ENCODE results near the gene TTC14.

Gene TTC14

DNA sequence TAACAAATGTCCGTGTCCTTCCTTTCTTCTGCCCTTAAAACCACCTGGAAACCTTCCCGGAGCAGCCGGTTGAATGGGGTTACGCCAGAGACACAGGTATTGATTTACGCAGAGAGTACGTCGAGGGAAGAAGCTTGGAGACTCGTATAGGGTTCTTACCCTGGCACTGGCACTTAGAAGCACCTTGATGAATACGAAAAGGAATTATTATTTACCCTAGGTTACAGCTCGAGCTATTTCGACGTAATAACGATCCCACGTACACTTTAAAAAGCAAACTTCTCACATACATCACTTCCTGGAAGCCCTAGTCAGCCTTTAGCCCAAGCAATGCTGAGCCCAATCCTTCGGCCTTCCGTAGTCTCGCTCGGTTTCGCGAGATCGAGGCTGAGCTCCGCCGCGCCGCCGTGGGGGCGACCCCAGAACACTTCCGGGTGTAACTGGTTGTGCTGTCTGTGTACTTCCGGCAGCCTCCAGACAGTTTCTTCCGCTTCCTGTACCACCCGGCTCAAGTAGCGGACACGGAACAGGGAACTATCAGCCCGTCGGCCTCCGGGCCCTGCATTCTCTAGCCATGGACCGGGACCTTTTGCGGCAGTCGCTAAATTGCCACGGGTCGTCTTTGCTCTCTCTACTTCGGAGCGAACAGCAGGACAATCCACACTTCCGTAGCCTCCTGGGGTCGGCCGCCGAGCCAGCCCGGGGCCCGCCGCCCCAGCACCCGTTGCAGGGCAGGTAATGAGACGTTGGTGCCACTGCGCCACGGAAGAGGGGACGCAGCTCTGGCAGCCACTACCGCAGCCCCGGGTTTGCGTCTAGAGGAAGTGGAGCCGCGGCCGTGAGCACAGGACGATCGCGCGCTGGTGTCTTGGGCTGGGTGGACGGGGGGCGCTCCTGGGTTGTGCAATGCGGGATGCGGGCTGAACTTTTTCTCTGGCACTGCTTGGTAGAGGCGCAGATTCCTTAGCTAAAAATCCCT is at the start of gene TTC14:
Gene TTC14, plus strand, starts transcription at position 476 of the 979 bp plus-strand sequence. Its CDS starts 99 bp downstream, at position 575.
- ATAC-seq, result peak; percentile 99
- TF ChIP-seq, protein P1, sequence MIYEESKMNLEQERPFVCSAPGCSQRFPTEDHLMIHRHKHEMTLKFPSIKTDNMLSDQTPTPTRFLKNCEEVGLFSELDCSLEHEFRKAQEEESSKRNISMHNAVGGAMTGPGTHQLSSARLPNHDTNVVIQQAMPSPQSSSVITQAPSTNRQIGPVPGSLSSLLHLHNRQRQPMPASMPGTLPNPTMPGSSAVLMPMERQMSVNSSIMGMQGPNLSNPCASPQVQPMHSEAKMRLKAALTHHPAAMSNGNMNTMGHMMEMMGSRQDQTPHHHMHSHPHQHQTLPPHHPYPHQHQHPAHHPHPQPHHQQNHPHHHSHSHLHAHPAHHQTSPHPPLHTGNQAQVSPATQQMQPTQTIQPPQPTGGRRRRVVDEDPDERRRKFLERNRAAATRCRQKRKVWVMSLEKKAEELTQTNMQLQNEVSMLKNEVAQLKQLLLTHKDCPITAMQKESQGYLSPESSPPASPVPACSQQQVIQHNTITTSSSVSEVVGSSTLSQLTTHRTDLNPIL (CRISPR knock-in tag; IDR thresholded peaks at IDR 0.05; ENCODE audit: low read depth), result no peak
- peak; percentile 81; the same call in 1 of the 2 replicates for TF ChIP-seq ZNF565 (CRISPR knock-in tag; conservative IDR thresholded peaks at IDR 0.05; ENCODE audit: low read depth)
- TF ChIP-seq ZNF8 (CRISPR knock-in tag; IDR thresholded peaks at IDR 0.05), result peak; percentile 6; the same call in 1 of the 2 replicates
- no peak for TF ChIP-seq RARB (CRISPR knock-in tag; IDR thresholded peaks at IDR 0.05)
- no peak for TF ChIP-seq ZC3H10 (CRISPR knock-in tag; IDR thresholded peaks at IDR 0.05)
- no peak; the same call in 1 of the 2 replicates for TF ChIP-seq CSDC2 (CRISPR knock-in tag; IDR thresholded peaks at IDR 0.05)
- no peak for TF ChIP-seq BACH2 (CRISPR knock-in tag; IDR thresholded peaks at IDR 0.05; ENCODE audit: borderline replicate concordance)
- peak; percentile 5; the same call in 1 of the 2 replicates for TF ChIP-seq ZNF70 (CRISPR knock-in tag; IDR thresholded peaks at IDR 0.05)
- TF ChIP-seq POU6F1 (CRISPR knock-in tag; IDR thresholded peaks at IDR 0.05; ENCODE audit: borderline replicate concordance, low read depth), result no peak
- TF ChIP-seq, protein P2, sequence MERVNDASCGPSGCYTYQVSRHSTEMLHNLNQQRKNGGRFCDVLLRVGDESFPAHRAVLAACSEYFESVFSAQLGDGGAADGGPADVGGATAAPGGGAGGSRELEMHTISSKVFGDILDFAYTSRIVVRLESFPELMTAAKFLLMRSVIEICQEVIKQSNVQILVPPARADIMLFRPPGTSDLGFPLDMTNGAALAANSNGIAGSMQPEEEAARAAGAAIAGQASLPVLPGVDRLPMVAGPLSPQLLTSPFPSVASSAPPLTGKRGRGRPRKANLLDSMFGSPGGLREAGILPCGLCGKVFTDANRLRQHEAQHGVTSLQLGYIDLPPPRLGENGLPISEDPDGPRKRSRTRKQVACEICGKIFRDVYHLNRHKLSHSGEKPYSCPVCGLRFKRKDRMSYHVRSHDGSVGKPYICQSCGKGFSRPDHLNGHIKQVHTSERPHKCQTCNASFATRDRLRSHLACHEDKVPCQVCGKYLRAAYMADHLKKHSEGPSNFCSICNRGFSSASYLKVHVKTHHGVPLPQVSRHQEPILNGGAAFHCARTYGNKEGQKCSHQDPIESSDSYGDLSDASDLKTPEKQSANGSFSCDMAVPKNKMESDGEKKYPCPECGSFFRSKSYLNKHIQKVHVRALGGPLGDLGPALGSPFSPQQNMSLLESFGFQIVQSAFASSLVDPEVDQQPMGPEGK (CRISPR knock-in tag; IDR thresholded peaks at IDR 0.05; ENCODE audit: borderline replicate concordance), result peak; percentile 60; the same call in 1 of the 2 replicates
- no peak for TF ChIP-seq GLIS3 (CRISPR knock-in tag; IDR thresholded peaks at IDR 0.05)
- TF ChIP-seq TOX (CRISPR knock-in tag; IDR thresholded peaks at IDR 0.05; ENCODE audit: borderline replicate concordance), result no peak
- TF ChIP-seq PPARA (CRISPR knock-in tag; IDR thresholded peaks at IDR 0.05; ENCODE audit: borderline replicate concordance), result no peak
- no peak for TF ChIP-seq ZFP30 (CRISPR knock-in tag; IDR thresholded peaks at IDR 0.05)
- no peak for TF ChIP-seq CSRNP3 (CRISPR knock-in tag; IDR thresholded peaks at IDR 0.05)
- peak; percentile 67; the same call in 1 of the 2 replicates for TF ChIP-seq ZFP3 (CRISPR knock-in tag; IDR thresholded peaks at IDR 0.05)
- TF ChIP-seq ESRRG (CRISPR knock-in tag; IDR thresholded peaks at IDR 0.05), result no peak
- no peak for TF ChIP-seq ISL1 (CRISPR knock-in tag; IDR thresholded peaks at IDR 0.05)
- no peak for TF ChIP-seq TCF4 (CRISPR knock-in tag; IDR thresholded peaks at IDR 0.05; ENCODE audit: borderline replicate concordance)
- TF ChIP-seq, protein P3, sequence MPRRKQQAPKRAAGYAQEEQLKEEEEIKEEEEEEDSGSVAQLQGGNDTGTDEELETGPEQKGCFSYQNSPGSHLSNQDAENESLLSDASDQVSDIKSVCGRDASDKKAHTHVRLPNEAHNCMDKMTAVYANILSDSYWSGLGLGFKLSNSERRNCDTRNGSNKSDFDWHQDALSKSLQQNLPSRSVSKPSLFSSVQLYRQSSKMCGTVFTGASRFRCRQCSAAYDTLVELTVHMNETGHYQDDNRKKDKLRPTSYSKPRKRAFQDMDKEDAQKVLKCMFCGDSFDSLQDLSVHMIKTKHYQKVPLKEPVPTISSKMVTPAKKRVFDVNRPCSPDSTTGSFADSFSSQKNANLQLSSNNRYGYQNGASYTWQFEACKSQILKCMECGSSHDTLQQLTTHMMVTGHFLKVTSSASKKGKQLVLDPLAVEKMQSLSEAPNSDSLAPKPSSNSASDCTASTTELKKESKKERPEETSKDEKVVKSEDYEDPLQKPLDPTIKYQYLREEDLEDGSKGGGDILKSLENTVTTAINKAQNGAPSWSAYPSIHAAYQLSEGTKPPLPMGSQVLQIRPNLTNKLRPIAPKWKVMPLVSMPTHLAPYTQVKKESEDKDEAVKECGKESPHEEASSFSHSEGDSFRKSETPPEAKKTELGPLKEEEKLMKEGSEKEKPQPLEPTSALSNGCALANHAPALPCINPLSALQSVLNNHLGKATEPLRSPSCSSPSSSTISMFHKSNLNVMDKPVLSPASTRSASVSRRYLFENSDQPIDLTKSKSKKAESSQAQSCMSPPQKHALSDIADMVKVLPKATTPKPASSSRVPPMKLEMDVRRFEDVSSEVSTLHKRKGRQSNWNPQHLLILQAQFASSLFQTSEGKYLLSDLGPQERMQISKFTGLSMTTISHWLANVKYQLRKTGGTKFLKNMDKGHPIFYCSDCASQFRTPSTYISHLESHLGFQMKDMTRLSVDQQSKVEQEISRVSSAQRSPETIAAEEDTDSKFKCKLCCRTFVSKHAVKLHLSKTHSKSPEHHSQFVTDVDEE (CRISPR knock-in tag; IDR thresholded peaks at IDR 0.05), result no peak; the same call in 1 of the 2 replicates
- no peak for TF ChIP-seq ARNTL (CRISPR knock-in tag; IDR thresholded peaks at IDR 0.05; ENCODE audit: borderline replicate concordance, low read depth)
- peak; percentile 79; the same call in 1 of the 2 replicates for TF ChIP-seq SNAI2 (CRISPR knock-in tag; IDR thresholded peaks at IDR 0.05)

DNA sequence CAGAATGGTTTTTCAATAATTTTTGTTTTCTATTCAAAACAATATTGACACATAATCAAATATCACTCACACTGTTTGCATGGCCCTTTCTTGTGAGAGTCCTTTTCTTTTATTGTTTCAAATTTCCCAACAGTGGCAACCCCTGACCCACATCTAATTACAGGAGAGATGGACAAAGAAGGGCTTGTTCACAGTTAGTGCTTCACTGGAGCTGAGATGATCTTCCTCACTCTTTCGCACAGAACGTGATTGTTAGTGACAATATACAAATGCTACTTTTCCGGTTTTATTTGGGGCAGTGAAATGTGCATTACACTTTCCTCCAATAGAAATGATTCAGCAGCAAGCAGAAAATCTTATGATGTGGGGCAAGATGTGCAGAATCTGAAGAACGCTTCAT is 38.6 kb upstream of the TTC14 start:
- ATAC-seq, result no peak
- TF ChIP-seq, protein P1 (CRISPR knock-in tag; IDR thresholded peaks at IDR 0.05; ENCODE audit: low read depth), result no peak
- TF ChIP-seq BACH2 (CRISPR knock-in tag; IDR thresholded peaks at IDR 0.05; ENCODE audit: borderline replicate concordance) (no peak), CSDC2 (CRISPR knock-in tag; IDR thresholded peaks at IDR 0.05) (no peak), OSR1 (CRISPR knock-in tag; IDR thresholded peaks at IDR 0.05) (no peak), RARB (CRISPR knock-in tag; IDR thresholded peaks at IDR 0.05) (no peak), ZNF70 (CRISPR knock-in tag; IDR thresholded peaks at IDR 0.05) (no peak), CSRNP3 (CRISPR knock-in tag; IDR thresholded peaks at IDR 0.05) (no peak)
- TF ChIP-seq, protein P3 (CRISPR knock-in tag; IDR thresholded peaks at IDR 0.05), result no peak
